ENCODE measurements around the gene HSBP1L1.

Gene HSBP1L1

GRCh38 chr18:79954791-79955190 lies 9.7 kb upstream of the HSBP1L1 start:
- TF ChIP-seq GATA1 (IDR thresholded peaks at IDR 0.05; ENCODE audit: low read depth, low read length) = no peak
- no peak for TF ChIP-seq POLR2A (IDR thresholded peaks at IDR 0.05; ENCODE audit: low read length)
- no peak for DNase-seq

- TF ChIP-seq POLR2A (IDR thresholded peaks at IDR 0.05; ENCODE audit: low read length) = no peak
- no peak for TF ChIP-seq GATA1 (IDR thresholded peaks at IDR 0.05; ENCODE audit: low read depth, low read length)
Observed at GRCh38 chr18:79955302-79956075, 9.0 kb upstream of the HSBP1L1 start.

GRCh38 chr18:79956276-79956675 lies 8.2 kb upstream of the HSBP1L1 start:
- DNase-seq = no peak
- TF ChIP-seq POLR2A (IDR thresholded peaks at IDR 0.05; ENCODE audit: low read length) (no peak), GATA1 (IDR thresholded peaks at IDR 0.05; ENCODE audit: low read depth, low read length) (no peak)

More at GRCh38 chr18:79955302-79956075, 9.0 kb upstream of the HSBP1L1 start:
- no peak for DNase-seq

DNA sequence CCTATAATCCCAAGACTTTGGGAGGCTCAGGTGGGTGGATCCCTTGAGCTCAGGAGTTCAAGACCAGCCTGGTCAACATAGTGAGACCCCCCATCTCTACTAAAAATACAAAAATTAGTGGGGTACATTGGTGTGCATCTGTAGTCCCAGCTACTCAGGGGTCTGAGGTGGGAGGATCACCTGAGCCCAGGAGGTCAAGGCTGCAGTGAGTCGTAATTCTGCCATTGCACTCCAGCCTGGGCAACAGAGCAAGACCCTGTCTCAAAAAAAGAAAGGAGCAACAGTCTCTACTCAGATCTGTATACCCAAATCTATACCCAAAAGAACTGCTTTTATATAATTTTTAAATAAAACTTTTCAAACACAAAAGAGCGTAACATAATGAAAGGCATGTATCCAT lies 5.5 kb upstream of the HSBP1L1 start:
- DNase-seq = no peak
- TF ChIP-seq GATA1 (IDR thresholded peaks at IDR 0.05; ENCODE audit: low read depth, low read length) (no peak), POLR2A (IDR thresholded peaks at IDR 0.05; ENCODE audit: low read length) (no peak)

DNA sequence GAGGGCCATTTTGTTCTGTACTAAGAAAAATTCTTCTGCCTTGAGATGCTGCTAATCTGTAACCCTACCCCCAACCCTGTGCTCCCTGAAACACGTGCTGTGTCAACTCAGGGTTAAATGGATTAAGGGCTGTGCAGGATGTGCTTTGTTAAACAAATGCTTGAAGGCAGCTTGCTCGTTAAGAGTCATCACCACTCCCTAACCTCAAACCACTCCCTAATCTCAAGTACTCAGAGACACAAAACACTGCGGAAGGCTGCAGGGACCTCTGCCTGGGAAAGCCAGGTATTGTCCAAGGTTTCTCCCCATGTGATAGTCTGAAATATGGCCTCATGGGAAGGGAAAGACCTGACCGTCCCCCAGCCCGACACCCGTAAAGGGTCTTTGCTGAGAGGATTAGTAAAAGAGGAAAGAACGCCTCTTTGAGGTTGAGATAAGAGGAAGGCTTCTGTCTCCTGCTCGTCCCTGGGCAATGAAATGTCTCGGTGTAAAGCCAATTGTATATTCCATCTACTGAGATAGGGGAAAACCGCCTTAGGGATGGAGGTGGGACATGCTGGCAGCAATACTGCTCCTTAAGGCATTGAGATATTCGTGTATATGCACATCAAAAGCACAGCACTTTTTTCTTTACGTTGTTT lies 4.2 kb upstream of the HSBP1L1 start:
- peak; percentile 24 for TF ChIP-seq POLR2A (IDR thresholded peaks at IDR 0.05; ENCODE audit: low read length)
- peak; percentile 57 to 70 for DNase-seq

DNA sequence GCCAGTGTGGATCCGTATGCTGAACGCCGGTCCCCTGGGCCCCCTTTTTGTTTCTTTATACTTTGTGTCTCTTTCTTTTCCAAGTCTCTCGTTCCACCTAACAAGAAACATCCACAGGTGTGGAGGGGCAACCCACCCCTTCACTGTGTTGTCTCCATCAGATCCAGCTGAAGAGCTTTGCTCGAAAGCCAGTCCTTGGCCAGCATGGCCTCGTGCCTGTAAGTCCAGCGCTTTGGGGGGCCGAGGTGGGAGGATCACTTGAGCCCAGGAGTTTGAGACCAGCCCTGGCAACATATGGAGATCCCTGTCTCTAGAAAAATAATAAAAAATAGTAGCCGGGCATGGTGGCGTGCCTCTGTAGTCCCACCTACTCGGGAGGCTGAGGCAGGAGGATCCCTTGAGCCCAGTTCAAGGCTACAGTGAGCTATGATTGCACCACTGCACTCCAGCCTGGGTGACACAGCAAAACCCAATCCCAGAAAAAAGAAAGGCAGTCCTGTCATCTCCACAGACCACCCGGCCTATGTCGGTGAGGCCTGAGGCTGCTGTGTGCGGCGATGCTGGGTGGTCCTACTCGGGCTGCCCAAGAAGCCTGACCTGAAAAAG lies 3.4 kb upstream of the HSBP1L1 start:
- TF ChIP-seq GATA1 (IDR thresholded peaks at IDR 0.05; ENCODE audit: low read depth, low read length) (no peak), POLR2A (IDR thresholded peaks at IDR 0.05; ENCODE audit: low read length) (no peak)
- peak in 1 of 2 experiments; percentile 57 for DNase-seq

DNA sequence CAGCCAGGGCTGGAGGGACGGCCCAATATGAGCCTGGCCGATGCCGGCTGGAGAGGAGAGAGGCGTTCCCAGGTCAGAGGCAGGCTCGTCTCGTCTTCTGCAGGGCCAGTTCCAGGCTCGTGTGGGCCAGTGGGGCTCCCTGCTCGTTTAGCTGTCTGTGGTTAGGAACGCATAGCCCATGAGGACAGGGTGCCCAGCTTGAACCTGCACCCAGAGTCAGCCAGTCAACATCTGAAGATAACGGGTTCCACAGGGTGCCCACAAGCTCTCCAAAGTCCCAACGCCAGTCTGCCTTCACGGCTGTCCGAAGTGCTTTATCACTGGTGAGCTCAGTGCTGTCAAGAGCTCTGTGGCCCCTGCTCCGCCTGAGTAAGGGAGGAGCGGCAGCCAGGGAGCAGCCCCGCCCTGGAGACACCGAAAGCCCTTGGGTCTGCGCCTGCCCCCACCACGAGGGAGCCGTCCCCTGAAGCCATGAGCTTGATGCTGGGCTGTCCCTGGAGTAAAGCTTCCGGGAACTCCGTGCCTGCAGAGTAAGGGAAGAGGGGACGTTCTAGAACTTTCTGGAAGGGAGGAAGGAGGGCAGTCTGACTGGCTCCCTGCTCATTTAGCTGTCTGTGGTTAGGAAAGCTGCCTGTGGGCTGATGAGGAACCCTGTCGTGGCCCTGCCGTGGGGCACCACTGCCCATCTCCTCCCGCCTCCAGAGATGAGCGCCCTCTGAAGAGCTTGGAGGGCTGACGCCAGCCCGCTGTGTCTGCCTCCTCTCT lies 2.7 kb upstream of the HSBP1L1 start:
- DNase-seq = peak; percentile 84 to 85

GRCh38 chr18:79962311-79962710 lies 2.1 kb upstream of the HSBP1L1 start:
- DNase-seq = no peak
- TF ChIP-seq POLR2A (IDR thresholded peaks at IDR 0.05; ENCODE audit: low read length) = no peak
- no peak for TF ChIP-seq GATA1 (IDR thresholded peaks at IDR 0.05; ENCODE audit: low read depth, low read length)

More for the DNA sequence above, 2.7 kb upstream of the HSBP1L1 start:
- TF ChIP-seq GATA1 (IDR thresholded peaks at IDR 0.05; ENCODE audit: low read depth, low read length) = no peak
- peak; percentile 27 for TF ChIP-seq POLR2A (IDR thresholded peaks at IDR 0.05; ENCODE audit: low read length)

- DNase-seq = no peak
- TF ChIP-seq GATA1 (IDR thresholded peaks at IDR 0.05; ENCODE audit: low read depth, low read length) (no peak), POLR2A (IDR thresholded peaks at IDR 0.05; ENCODE audit: low read length) (no peak)
Observed at GRCh38 chr18:79962835-79963657, 1.4 kb upstream of the HSBP1L1 start.

DNA sequence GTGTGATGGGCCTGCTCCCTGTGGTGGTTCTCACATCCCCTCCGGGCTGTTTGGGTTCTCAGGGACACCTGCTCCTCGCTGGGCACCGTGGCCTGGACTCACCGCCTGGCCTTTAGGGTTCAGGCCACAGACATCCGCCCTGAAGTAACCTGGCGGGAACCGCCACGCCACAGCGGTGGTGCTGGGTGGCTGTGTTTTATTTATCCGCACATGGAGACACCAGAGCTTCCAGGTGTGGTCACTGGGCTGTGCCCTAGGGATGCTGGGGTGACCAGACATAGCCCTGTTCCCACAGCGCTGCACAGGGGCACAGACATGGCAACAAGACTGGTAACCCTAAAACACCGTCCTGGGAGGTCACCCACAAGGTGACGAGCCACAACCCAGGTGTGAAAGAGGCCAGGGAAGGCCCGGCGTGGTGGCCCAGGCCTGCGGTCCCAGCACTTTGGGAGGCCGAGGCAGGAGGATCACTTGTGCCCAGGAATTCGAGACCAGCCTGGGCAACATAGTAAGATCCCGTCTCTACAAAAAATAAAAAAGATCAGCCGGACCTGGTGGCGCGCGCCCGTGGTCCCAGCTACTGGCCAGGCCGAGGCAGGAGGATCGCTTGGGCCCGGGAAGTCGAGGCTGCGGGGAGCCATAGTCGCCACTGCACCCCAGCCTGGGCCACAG lies 649 bp upstream of the HSBP1L1 start:
- no peak for TF ChIP-seq POLR2A (IDR thresholded peaks at IDR 0.05; ENCODE audit: low read length)
- TF ChIP-seq GATA1 (IDR thresholded peaks at IDR 0.05; ENCODE audit: low read depth, low read length) = no peak
- no peak for DNase-seq

DNA sequence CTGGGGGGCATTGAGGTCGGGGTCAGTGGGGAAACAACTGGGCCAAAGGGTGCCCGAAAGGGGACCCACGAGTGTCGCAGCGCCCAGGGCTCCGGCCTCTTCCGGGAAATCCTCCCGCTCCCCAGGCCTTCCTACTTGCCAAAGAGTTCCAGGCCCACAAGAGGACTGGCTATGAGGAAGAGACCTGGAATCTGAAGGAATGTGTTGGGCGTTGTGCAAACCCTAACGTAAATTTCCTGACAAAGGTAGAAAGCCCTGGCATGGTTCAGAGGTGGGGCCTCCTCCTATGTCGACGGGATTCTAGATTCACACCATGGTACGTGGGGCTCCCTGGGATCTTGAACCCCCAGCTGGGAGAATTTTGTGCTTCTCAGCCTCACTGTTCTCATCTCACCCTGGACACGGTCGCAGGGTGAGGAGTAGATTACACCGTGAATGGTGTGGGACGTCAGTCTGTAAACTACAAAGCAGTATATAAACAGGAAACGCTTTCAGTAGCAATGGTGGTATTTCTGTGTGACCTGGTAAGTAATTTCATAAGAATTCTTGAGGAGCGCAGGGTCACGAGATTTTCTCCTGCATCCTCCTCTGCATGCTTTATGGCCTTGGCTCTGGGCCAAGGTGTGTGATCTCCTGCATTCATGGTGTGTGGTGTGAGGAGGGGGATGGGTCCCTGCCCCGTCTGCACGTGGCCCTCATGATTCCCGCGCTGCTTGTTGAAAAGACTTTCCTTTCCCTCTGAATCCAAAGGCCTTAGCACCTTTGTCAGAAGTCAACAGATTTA lies 868 bp downstream of the HSBP1L1 start:
- peak; percentile 64 to 65 for DNase-seq

More for the DNA sequence above, 868 bp downstream of the HSBP1L1 start:
- no peak for TF ChIP-seq GATA1 (IDR thresholded peaks at IDR 0.05; ENCODE audit: low read depth, low read length)
- TF ChIP-seq POLR2A (IDR thresholded peaks at IDR 0.05; ENCODE audit: low read length) = no peak
